ENCODE results near the gene ELL2.

DNA sequence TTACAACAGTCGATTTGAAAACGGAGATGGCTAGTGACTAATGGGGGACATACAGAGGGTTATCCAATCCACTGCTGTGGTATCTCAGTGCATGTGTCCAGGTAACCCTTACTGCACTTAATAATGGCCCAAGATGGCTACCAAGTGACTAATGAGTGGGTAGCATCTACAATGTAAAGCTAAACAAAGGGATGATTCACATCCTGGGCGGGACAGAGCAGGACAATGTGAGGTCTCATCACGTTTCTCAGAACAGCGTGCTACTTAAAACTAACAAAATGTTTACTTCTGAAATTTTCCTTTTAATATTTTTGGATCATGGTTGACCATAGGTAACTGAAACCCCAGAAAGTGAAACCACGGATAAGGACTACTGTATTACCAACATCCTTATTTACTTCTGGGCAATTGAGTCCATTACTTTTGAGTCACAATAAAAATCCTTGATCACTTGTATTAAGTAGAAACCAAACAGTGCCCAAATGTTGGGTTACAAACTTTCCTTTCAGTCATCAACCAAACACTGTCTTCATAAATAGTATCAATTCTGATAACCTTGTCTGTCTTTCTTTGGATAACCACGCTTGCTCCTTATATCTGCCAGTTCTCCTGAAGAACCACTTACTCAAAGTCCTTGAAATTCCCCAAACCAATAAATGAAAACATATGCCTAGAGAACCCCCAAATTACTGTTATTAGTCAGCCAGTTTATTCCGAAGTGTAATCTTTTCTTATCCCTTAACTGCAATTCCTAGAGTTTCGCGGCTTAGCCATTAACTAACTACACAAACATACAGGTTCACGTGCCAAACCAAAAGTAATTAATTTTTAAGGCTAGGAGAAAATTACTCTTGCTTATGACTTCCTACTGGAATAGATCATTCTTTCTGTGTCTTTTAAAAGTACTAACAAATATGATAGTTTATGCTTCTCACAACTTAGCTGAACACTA is 59.7 kb downstream of the ELL2 start:
- TF ChIP-seq, protein P1, sequence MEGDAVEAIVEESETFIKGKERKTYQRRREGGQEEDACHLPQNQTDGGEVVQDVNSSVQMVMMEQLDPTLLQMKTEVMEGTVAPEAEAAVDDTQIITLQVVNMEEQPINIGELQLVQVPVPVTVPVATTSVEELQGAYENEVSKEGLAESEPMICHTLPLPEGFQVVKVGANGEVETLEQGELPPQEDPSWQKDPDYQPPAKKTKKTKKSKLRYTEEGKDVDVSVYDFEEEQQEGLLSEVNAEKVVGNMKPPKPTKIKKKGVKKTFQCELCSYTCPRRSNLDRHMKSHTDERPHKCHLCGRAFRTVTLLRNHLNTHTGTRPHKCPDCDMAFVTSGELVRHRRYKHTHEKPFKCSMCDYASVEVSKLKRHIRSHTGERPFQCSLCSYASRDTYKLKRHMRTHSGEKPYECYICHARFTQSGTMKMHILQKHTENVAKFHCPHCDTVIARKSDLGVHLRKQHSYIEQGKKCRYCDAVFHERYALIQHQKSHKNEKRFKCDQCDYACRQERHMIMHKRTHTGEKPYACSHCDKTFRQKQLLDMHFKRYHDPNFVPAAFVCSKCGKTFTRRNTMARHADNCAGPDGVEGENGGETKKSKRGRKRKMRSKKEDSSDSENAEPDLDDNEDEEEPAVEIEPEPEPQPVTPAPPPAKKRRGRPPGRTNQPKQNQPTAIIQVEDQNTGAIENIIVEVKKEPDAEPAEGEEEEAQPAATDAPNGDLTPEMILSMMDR (IDR thresholded peaks at IDR 0.05), result no peak
- TF ChIP-seq POLR2A (IDR thresholded peaks at IDR 0.05), result no peak

All from heart left ventricle (tissue), 13 donors.